ENCODE measurements around the gene TGFBR3L. TPM values are rescaled to one million over a fixed set of nuclear protein-coding genes. Genes with fewer than 3 reads are reported as not detected.
A peak's percentile ranks its signal among the peaks of the same experiment; 100 is the strongest.

The TGFBR3L gene
- polyA plus RNA-seq (ENCODE audit: low read depth in 6 of 6) = not detected

DNA sequence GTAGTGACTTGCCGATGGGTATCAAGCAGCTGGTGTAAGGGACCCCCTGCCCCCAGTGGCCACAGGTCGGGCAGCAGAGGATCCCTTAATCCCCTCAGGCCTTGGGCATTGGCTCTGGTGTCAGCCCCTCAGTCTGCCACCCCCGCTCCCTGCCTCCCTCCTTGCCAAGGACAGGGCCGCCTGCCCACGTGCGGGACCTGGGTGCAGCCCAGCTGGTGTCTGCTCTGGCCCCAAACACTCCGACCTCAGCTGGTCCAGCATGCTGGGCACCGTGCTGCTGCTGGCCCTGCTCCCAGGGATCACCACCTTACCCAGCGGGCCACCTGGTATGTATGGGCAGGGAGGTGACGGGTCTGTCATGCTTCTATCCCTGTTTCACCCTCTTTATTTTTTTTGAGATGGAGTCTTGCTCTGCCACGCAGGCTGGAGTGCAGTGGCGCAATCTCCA lies at the start of gene TGFBR3L:
TGFBR3L (plus strand) TSS at position 233 of the 448 bp plus-strand sequence.
- DNase-seq = no peak
- H3K4me1 Mint-ChIP-seq = peaks cover 14 to 29% (median 20%) of the 10 kb centered on the region in 3 donors
- H3K4me3 Mint-ChIP-seq = peak within 1 kb of the TSS in 6 of 8 donors; percentile 67 to 86 (median 73)
- peaks cover 0 to 28% of the 10 kb centered on the region in 2 donors for H3K36me3 Mint-ChIP-seq
- peaks cover 12 to 41% (median 17%) of the 10 kb centered on the region in 3 donors for H3K27me3 Mint-ChIP-seq
- no peak for ATAC-seq (ENCODE audit: low read depth in 2 of 2)
- H3K27ac Mint-ChIP-seq = peak within 1 kb of the TSS in 2 of 6 donors; percentile 61 to 62
- H3K9me3 Mint-ChIP-seq = no peaks in the 10 kb centered on the region

- DNase-seq (no peak), ATAC-seq (ENCODE audit: low read depth in 2 of 2) (no peak)
- Mint-ChIP-seq H3K4me3 (peak overlapping the region in 2 of 8 donors; percentile 2 to 55), H3K27me3 (peaks cover 14 to 55% (median 47%) of the 10 kb centered on the region in 3 donors), H3K36me3 (no peaks in the 10 kb centered on the region), H3K4me1 (peaks cover 16 to 24% (median 19%) of the 10 kb centered on the region in 3 donors), H3K27ac (no peak overlapping the region), H3K9me3 (peaks cover 0 to 1% (median 0%) of the 10 kb centered on the region in 7 donors)
These were observed 49.2 kb upstream of the TGFBR3L start for GRCh38 chr19:7865262-7865911.

GRCh38 chr19:7866399-7867091 lies 48.1 kb upstream of the TGFBR3L start:
- H3K4me1 Mint-ChIP-seq = peaks cover 26 to 28% (median 27%) of the 10 kb centered on the region in 3 donors

DNA sequence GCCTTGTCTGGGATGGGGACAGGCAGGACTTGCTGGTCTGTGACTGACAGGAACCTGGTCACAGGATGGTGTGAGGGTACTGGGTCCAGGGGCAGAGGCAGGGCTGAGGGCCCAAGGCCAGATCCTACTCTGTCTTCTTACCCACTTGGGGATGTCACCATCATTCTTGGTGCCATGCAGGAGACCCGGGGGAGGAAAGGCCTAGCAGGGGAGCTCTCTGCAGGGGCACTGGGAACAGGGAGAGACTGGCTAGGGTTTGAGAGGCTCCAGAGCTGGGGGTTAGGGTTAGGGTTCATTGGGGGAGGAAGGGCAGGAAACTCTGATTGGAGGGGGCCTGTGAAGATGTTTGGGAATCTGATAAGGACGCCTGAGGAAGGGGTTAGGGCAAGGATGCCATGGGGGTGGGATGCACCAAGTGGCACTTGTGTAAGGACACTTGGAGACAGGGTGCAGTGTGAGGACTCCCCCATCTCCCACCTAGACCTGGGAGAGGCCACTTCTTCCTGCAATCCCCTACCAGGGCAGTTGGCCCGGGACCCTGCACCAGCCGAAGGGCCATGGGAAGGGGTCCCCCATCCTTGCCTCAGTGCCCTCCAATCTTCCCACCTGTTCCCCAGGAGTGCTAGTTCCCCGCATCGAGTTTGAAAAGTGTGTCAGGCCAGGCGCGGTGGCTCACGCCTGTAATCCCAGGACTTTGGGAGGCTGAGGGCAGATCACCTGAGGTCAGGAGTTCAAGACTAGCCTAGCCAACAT lies 47.4 kb upstream of the TGFBR3L start:
- ATAC-seq (ENCODE audit: low read depth in 2 of 2) (no peak), DNase-seq (no peak)
- Mint-ChIP-seq H3K27me3 (peaks cover 23 to 58% (median 54%) of the 10 kb centered on the region in 3 donors), H3K9me3 (peaks cover 0 to 10% (median 7%) of the 10 kb centered on the region in 7 donors), H3K27ac (no peak overlapping the region), H3K4me3 (peak overlapping the region in 4 of 8 donors; percentile 20 to 36 (median 26)), H3K4me1 (peaks cover 31 to 33% (median 32%) of the 10 kb centered on the region in 3 donors), H3K36me3 (peaks cover 0 to 13% of the 10 kb centered on the region in 2 donors)

More at GRCh38 chr19:7866399-7867091, 48.1 kb upstream of the TGFBR3L start:
- no peak for ATAC-seq (ENCODE audit: low read depth in 2 of 2)
- no peak for DNase-seq
- Mint-ChIP-seq H3K27me3 (peaks cover 16 to 53% (median 47%) of the 10 kb centered on the region in 3 donors), H3K9me3 (peaks cover 0 to 5% (median 3%) of the 10 kb centered on the region in 7 donors), H3K27ac (no peak overlapping the region), H3K36me3 (peaks cover 0 to 7% of the 10 kb centered on the region in 2 donors), H3K4me3 (no peak overlapping the region)

- DNase-seq = peak; percentile 27
- Mint-ChIP-seq H3K4me3 (peak overlapping the region; percentile 76 to 90 (median 82)), H3K4me1 (peaks cover 34 to 37% (median 36%) of the 10 kb centered on the region in 3 donors), H3K36me3 (peaks cover 0 to 13% of the 10 kb centered on the region in 2 donors), H3K27me3 (peaks cover 23 to 65% (median 61%) of the 10 kb centered on the region in 3 donors), H3K9me3 (peaks cover 0 to 10% (median 7%) of the 10 kb centered on the region in 7 donors), H3K27ac (peak overlapping the region in 3 of 6 donors; percentile 43 to 86 (median 76))
- no peak for ATAC-seq (ENCODE audit: low read depth in 2 of 2)
These were observed 46.3 kb upstream of the TGFBR3L start for GRCh38 chr19:7868326-7868670.

DNA sequence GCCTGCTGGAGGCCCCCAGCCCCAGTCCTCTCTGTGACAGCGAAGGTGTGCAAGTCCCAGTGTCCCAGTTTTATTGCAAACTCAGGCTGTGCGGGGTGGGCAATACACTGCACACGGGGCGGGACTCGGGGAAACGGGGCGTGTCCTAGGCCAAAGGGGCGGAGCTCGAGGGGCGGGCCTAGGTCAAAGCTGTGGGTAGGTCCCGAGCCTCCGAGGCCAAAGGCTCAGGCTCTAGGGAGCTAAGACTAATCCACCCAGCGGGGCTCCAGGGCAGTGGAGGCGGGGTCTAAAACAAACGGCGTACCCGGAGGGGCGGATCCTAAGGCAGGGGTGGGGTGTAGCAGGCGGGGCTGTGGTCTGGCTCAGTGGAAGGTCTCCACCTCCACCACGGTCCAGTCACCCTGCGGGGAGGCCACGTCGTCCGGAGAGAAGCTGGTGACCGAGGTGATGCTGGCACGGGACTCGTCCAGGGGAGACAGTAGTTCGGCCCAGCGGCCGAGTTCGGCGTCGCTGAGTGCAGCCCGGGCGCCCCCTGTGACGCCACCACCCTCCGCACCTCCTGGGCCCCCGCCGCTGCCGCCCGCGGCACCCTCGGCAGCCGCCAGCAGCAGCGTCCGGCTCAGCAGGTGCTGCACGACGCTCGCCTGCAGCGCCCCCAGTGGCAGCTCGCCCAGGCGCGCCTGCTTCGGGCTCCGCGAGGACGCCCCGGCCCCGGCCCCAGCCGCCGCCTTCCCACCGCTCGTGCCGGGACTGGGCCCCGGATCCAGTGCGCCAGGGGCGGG lies 45.8 kb upstream of the TGFBR3L start:
- Mint-ChIP-seq H3K9me3 (peaks cover 0 to 10% (median 7%) of the 10 kb centered on the region in 7 donors), H3K27me3 (peaks cover 23 to 68% (median 62%) of the 10 kb centered on the region in 3 donors), H3K4me1 (peaks cover 34 to 41% (median 40%) of the 10 kb centered on the region in 3 donors), H3K4me3 (peak overlapping the region; percentile 74 to 90 (median 82)), H3K36me3 (peaks cover 0 to 13% of the 10 kb centered on the region in 2 donors), H3K27ac (peak overlapping the region; percentile 33 to 94 (median 72))
- DNase-seq (peak; percentile 88), ATAC-seq (ENCODE audit: low read depth in 2 of 2) (peak; percentile 80 to 81)

GRCh38 chr19:7869453-7869909 lies 45.1 kb upstream of the TGFBR3L start:
- Mint-ChIP-seq H3K4me3 (peak overlapping the region in 7 of 8 donors; percentile 47 to 85 (median 74)), H3K27me3 (peaks cover 23 to 66% (median 57%) of the 10 kb centered on the region in 3 donors), H3K36me3 (peaks cover 0 to 13% of the 10 kb centered on the region in 2 donors), H3K4me1 (peaks cover 34 to 41% (median 40%) of the 10 kb centered on the region in 3 donors), H3K9me3 (peaks cover 0 to 10% (median 7%) of the 10 kb centered on the region in 7 donors), H3K27ac (peak overlapping the region in 2 of 6 donors; percentile 43 to 93)
- DNase-seq (peak; percentile 84), ATAC-seq (ENCODE audit: low read depth in 2 of 2) (peak; percentile 59 to 63)

DNA sequence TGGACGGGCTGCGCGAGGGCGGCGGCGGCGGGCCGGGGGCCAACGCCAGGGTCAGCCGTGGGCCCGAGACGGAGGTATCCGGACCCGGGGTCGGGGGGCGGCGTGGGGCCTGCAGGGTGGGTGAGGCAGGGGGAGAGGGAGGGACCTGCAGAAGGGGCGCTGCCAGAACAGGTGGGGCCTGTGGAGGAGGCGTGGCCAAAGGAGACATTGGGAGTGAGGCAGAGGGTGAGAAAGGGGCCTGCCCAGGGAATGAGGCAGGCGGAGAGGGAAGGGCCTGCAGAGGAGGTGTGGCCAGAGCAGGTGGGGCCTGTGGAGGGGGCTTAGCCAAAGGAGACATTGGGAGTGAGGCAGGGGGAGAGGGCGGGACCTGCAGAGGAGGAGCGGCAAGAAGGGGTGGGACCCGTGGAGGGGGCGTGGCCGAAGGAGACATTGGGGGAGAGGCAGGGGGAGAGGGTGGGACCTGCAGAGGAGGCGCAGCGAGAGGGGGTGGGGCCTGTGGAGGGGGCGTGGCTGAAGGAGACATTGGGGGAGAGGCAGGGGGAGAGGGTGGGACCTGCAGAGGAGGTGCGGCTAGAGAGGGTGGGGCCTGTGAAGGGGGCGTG lies 44.6 kb upstream of the TGFBR3L start:
- Mint-ChIP-seq H3K36me3 (peaks cover 0 to 13% of the 10 kb centered on the region in 2 donors), H3K27ac (no peak overlapping the region), H3K4me3 (peak overlapping the region; percentile 42 to 87 (median 72)), H3K27me3 (peaks cover 18 to 66% (median 52%) of the 10 kb centered on the region in 3 donors), H3K4me1 (peaks cover 34 to 39% (median 36%) of the 10 kb centered on the region in 3 donors), H3K9me3 (peaks cover 0 to 10% (median 6%) of the 10 kb centered on the region in 7 donors)
- ATAC-seq (ENCODE audit: low read depth in 2 of 2) (no peak), DNase-seq (no peak)

- H3K27ac Mint-ChIP-seq = peak overlapping the region in 2 of 6 donors; percentile 11 to 92
- H3K9me3 Mint-ChIP-seq = peaks cover 0 to 10% (median 6%) of the 10 kb centered on the region in 7 donors
- H3K36me3 Mint-ChIP-seq = peaks cover 0 to 13% of the 10 kb centered on the region in 2 donors
- H3K4me3 Mint-ChIP-seq = peak overlapping the region; percentile 15 to 87 (median 72)
- peak; percentile 26 for DNase-seq
- no peak for ATAC-seq (ENCODE audit: low read depth in 2 of 2)
- H3K4me1 Mint-ChIP-seq = peaks cover 30 to 38% (median 33%) of the 10 kb centered on the region in 3 donors
- peaks cover 15 to 66% (median 44%) of the 10 kb centered on the region in 3 donors for H3K27me3 Mint-ChIP-seq
These were observed 43.8 kb upstream of the TGFBR3L start for GRCh38 chr19:7870571-7871436.

DNA sequence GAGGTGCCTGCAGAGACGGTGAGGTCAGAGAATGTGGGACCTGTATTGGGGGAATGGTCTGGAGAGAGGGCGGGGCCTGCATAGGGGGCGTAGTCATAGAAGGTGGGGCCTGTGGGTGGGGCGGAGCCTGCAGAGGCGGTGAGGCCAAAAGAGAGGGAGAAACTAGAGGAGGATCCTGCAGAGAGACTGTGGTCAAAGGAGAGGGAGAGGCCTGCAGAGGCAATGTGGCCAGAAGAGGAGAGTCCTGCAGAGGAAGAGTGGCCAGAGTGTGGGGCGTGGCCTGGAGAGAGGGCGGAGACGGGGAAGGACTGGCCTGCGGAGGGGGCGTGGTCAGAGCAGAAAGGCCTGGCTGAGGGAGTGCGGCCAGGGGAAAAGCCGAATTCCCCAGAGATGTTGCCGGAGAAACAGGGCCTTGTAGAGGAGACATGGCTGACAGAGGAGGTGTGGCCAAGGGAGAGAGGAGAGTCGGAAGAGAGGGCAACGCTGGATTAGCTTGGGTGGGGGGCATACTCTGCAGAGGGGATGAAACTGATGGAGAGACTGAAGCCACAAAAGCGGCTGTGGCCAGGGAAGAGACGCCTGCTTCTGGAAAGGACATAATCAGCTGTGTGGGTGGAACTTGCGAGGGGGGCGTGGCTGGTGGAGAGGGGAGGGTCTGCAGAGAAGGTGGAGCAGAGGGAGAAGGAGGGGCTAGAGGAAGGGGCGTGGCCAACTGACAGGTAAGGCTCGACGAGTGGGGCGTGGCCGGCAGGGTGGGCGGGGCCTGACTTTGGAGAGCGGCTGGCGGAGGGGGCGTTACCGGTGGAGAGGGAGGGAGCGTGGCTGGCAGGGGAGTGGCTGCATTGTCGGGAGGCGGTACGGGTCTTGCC lies 43.0 kb upstream of the TGFBR3L start:
- Mint-ChIP-seq H3K4me1 (peaks cover 30 to 38% (median 33%) of the 10 kb centered on the region in 3 donors), H3K4me3 (peak overlapping the region; percentile 37 to 87 (median 74)), H3K27me3 (peaks cover 21 to 68% (median 50%) of the 10 kb centered on the region in 3 donors), H3K9me3 (peaks cover 0 to 10% (median 6%) of the 10 kb centered on the region in 7 donors), H3K36me3 (peaks cover 0 to 13% of the 10 kb centered on the region in 2 donors), H3K27ac (peak overlapping the region in 3 of 6 donors; percentile 1 to 92 (median 61))
- DNase-seq = peak; percentile 68
- peak in 1 of 2 donors; percentile 0 for ATAC-seq (ENCODE audit: low read depth in 2 of 2)

Data from naive B cell (primary cell).